ENCODE measurements around the gene SLC18B1. TPM values are rescaled to one million over a fixed set of nuclear protein-coding genes. Genes with fewer than 3 reads are reported as not detected.

SLC18B1 gene
- total RNA-seq, 4 donors from 2014 or later: 18.0 to 25.8 (median 23.5) TPM

GRCh38 chr6:132830334-132830751 is 31.9 kb upstream of the SLC18B1 start:
- Histone ChIP-seq H3K27me3 (no peaks in the 10 kb centered on the region), H3K4me3 (replicated peaks in 1 of 3) (no peak overlapping the region), H3K36me3 (no peaks in the 10 kb centered on the region), H3K27ac (no peak overlapping the region), H3K9me3 (no peaks in the 10 kb centered on the region), H3K4me1 (no peaks in the 10 kb centered on the region)
- TF ChIP-seq CTCF (IDR thresholded peaks at IDR 0.05) (peak in 4 of 6 experiments; percentile 33 to 68 (median 62)), POLR2A (IDR thresholded peaks at IDR 0.05) (no peak)
- intact Hi-C loops (cut with DNase I): no loop called here
- peak in 1 of 2 donors; percentile 7 for DNase-seq
- WGBS, 2 donors: 37 to 41% methylated on average over 3 of the region's 3 CpGs

- peaks cover 5 to 11% of the 10 kb centered on the region in 2 donors for H3K4me1 ChIP-seq
- H3K36me3 ChIP-seq: peaks cover 24 to 34% of the 10 kb centered on the region in 2 donors
- no peak overlapping the region for H3K27ac ChIP-seq
- TF ChIP-seq POLR2A (IDR thresholded peaks at IDR 0.05) (no peak), CTCF (IDR thresholded peaks at IDR 0.05) (no peak)
- DNase-seq: no peak
- no peaks in the 10 kb centered on the region for H3K27me3 ChIP-seq
- WGBS, 2 donors: 81 to 85% methylated on average over 5 of the region's 5 CpGs
- intact Hi-C loops (cut with DNase I): loop anchor here (5.0 to 10.0 kb wide), 2 partner anchors 134 to 691 kb away; no protein-coding TSS in a partner anchor
- no peak overlapping the region for H3K4me3 ChIP-seq (replicated peaks in 1 of 3)
- no peaks in the 10 kb centered on the region for H3K9me3 ChIP-seq
Observed at GRCh38 chr6:132820629-132821381, 22.4 kb upstream of the SLC18B1 start.

- DNase-seq: no peak
- no peak for TF ChIP-seq POLR2A (IDR thresholded peaks at IDR 0.05)
- no peak for TF ChIP-seq CTCF (IDR thresholded peaks at IDR 0.05)
- no peak overlapping the region for H3K4me3 ChIP-seq (replicated peaks in 1 of 3)
- no peak overlapping the region for H3K27ac ChIP-seq
- intact Hi-C loops (cut with DNase I): loop anchor here (5.0 to 10.0 kb wide), 2 partner anchors 135 to 693 kb away; no protein-coding TSS in a partner anchor
- H3K27me3 ChIP-seq: no peaks in the 10 kb centered on the region
- H3K4me1 ChIP-seq: peaks cover 14% of the 10 kb centered on the region in 2 donors
- 78 to 96% methylated on average over 4 of the region's 4 CpGs for WGBS, 2 donors
- H3K36me3 ChIP-seq: peaks cover 27 to 34% of the 10 kb centered on the region in 2 donors
- H3K9me3 ChIP-seq: no peaks in the 10 kb centered on the region
Observed at GRCh38 chr6:132819405-132820161, 21.1 kb upstream of the SLC18B1 start.

GRCh38 chr6:132818404-132819359 is 20.2 kb upstream of the SLC18B1 start:
- 61 to 72% methylated on average over 6 of the region's 6 CpGs for WGBS, 2 donors
- H3K4me3 ChIP-seq (replicated peaks in 1 of 3): no peak overlapping the region
- H3K9me3 ChIP-seq: no peaks in the 10 kb centered on the region
- H3K4me1 ChIP-seq: peaks cover 14% of the 10 kb centered on the region in 2 donors
- intact Hi-C loops (cut with DNase I): no loop called here
- DNase-seq: no peak
- H3K27me3 ChIP-seq: no peaks in the 10 kb centered on the region
- TF ChIP-seq POLR2A (IDR thresholded peaks at IDR 0.05) (no peak), CTCF (IDR thresholded peaks at IDR 0.05) (no peak)
- no peak overlapping the region for H3K27ac ChIP-seq
- peaks cover 27 to 34% of the 10 kb centered on the region in 2 donors for H3K36me3 ChIP-seq
